ENCODE results near the gene CABCOCO1. TPM values are rescaled to one million over a fixed set of nuclear protein-coding genes. Genes with fewer than 3 reads are reported as not detected.

CABCOCO1 gene
- total and polyA plus RNA-seq, 9 of the 15 experiments (the other 6 are each of a cell fraction or from before 2014, with no cell fraction given), result 0.04 TPM; not detected in 8

GRCh38 chr10:61766927-61767326 lies 104.2 kb downstream of the CABCOCO1 start (continued):
- TF ChIP-seq ZBTB5 (IDR thresholded peaks at IDR 0.05), result no peak
- TF ChIP-seq, protein P1, sequence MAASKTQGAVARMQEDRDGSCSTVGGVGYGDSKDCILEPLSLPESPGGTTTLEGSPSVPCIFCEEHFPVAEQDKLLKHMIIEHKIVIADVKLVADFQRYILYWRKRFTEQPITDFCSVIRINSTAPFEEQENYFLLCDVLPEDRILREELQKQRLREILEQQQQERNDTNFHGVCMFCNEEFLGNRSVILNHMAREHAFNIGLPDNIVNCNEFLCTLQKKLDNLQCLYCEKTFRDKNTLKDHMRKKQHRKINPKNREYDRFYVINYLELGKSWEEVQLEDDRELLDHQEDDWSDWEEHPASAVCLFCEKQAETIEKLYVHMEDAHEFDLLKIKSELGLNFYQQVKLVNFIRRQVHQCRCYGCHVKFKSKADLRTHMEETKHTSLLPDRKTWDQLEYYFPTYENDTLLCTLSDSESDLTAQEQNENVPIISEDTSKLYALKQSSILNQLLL (CRISPR knock-in tag; IDR thresholded peaks at IDR 0.05; ENCODE audit: borderline replicate concordance), result no peak
- TF ChIP-seq POLR2A (conservative IDR thresholded peaks at IDR 0.05), result no peak
- TF ChIP-seq MYBL2 (IDR thresholded peaks at IDR 0.05; ENCODE audit: low read depth), result no peak
- no peak for TF ChIP-seq MYBL2 (CRISPR knock-in tag; IDR thresholded peaks at IDR 0.05; ENCODE audit: borderline replicate concordance)
- TF ChIP-seq MBD1 (CRISPR knock-in tag; IDR thresholded peaks at IDR 0.05), result no peak
- no peak for TF ChIP-seq NFYB (IDR thresholded peaks at IDR 0.05; ENCODE audit: extremely low read depth, insufficient read length)
- TF ChIP-seq, protein P2, sequence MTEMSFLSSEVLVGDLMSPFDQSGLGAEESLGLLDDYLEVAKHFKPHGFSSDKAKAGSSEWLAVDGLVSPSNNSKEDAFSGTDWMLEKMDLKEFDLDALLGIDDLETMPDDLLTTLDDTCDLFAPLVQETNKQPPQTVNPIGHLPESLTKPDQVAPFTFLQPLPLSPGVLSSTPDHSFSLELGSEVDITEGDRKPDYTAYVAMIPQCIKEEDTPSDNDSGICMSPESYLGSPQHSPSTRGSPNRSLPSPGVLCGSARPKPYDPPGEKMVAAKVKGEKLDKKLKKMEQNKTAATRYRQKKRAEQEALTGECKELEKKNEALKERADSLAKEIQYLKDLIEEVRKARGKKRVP (CRISPR knock-in tag; IDR thresholded peaks at IDR 0.05), result 0 out of 2 replicates have a peak, but pooled peaks have one; percentile 21
- no peak for TF ChIP-seq ZNF586 (CRISPR knock-in tag; conservative IDR thresholded peaks at IDR 0.05)
- TF ChIP-seq, protein P3, sequence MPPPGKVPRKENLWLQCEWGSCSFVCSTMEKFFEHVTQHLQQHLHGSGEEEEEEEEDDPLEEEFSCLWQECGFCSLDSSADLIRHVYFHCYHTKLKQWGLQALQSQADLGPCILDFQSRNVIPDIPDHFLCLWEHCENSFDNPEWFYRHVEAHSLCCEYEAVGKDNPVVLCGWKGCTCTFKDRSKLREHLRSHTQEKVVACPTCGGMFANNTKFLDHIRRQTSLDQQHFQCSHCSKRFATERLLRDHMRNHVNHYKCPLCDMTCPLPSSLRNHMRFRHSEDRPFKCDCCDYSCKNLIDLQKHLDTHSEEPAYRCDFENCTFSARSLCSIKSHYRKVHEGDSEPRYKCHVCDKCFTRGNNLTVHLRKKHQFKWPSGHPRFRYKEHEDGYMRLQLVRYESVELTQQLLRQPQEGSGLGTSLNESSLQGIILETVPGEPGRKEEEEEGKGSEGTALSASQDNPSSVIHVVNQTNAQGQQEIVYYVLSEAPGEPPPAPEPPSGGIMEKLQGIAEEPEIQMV (tag; conservative IDR thresholded peaks at IDR 0.05; ENCODE audit: low read depth), result no peak
- TF ChIP-seq BCLAF1 (IDR thresholded peaks at IDR 0.05; ENCODE audit: borderline replicate concordance in 1 of 2, control insufficient read depth in 1 of 2, low read depth in 2 of 2, low read length in 1 of 2), result no peak
- no peak for TF ChIP-seq ZNF511 (CRISPR knock-in tag; IDR thresholded peaks at IDR 0.05)
- TF ChIP-seq ELK3 (CRISPR knock-in tag; IDR thresholded peaks at IDR 0.05), result 0 out of 2 replicates have a peak, but pooled peaks have one; percentile 69
- TF ChIP-seq ZNF431 (CRISPR knock-in tag; IDR thresholded peaks at IDR 0.05), result no peak

Data from K562 (cell line).